Measurements from ENCODE around the gene CRNKL1.
A peak's percentile ranks its signal among the peaks of the same experiment; 100 is the strongest.

CRNKL1 gene

DNA sequence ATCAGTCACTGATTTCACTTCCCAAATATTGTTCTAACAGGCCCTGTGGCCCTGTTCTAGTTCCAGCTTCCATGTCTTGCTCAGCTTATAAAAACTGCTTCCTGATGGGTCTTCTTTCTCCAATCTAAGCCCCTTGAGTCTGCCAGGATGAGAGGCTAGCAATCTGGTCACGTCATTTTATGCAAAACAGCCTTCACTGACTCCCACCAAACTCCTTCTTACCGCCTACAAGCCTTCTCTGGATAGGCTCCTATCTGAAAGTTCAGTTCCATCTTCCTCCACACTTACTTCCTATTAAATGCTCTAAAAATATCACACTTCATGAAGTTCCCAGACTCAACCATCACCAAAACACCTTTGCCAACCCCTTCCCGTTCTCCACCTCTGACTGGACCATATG, 15.5 kb downstream of the CRNKL1 start:
- H3K4me3 ChIP-seq (ENCODE audit: low read length): no peak overlapping the region
- no peak for DNase-seq (ENCODE audit: low read depth)
- TF ChIP-seq, protein P1, sequence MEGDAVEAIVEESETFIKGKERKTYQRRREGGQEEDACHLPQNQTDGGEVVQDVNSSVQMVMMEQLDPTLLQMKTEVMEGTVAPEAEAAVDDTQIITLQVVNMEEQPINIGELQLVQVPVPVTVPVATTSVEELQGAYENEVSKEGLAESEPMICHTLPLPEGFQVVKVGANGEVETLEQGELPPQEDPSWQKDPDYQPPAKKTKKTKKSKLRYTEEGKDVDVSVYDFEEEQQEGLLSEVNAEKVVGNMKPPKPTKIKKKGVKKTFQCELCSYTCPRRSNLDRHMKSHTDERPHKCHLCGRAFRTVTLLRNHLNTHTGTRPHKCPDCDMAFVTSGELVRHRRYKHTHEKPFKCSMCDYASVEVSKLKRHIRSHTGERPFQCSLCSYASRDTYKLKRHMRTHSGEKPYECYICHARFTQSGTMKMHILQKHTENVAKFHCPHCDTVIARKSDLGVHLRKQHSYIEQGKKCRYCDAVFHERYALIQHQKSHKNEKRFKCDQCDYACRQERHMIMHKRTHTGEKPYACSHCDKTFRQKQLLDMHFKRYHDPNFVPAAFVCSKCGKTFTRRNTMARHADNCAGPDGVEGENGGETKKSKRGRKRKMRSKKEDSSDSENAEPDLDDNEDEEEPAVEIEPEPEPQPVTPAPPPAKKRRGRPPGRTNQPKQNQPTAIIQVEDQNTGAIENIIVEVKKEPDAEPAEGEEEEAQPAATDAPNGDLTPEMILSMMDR (conservative IDR thresholded peaks at IDR 0.05; ENCODE audit: low read depth, low read length): no peak

DNA sequence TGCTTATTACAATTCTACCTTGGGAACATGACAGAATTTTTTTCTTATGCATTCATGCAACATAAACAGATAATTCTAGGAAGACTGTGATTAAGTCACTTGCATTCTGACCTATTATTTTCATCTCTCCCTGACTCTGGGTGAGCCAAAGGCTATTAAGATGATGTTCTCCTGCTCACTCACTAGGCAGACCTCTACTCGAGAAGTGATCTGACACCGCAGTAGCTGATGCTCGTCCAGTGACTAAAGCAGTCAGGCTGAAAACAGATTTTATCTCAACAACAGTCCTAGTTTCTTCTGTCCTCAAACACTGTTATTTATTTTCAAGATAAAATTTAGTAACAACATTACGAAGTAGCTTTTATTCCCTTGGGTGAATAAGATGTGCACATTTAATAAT, 17.8 kb downstream of the CRNKL1 start:
- H3K4me3 ChIP-seq (ENCODE audit: low read length): no peak overlapping the region
- no peak for DNase-seq (ENCODE audit: low read depth)
- TF ChIP-seq, protein P1 (conservative IDR thresholded peaks at IDR 0.05; ENCODE audit: low read depth, low read length): no peak

DNA sequence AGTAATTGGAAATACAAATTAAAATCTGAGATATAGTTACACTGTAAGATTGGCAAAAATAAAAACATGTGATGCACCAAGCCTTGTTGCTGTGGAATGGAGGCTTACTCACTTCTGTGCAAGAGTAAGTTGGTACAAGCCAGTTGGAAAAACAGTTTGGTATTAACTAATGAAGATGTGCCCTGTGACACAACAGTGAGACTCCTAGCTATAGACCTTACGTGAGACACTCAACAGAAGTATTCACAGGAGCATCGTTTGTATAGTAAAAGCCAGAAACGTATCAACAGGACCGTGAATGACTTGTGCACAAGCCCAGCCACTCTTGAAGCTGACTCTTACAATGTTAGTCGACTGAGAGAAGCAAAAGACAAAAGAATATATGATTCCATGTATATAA, 20.5 kb downstream of the CRNKL1 start:
- DNase-seq (ENCODE audit: low read depth): no peak
- TF ChIP-seq, protein P1 (conservative IDR thresholded peaks at IDR 0.05; ENCODE audit: low read depth, low read length): no peak
- no peak overlapping the region for H3K4me3 ChIP-seq (ENCODE audit: low read length)

DNA sequence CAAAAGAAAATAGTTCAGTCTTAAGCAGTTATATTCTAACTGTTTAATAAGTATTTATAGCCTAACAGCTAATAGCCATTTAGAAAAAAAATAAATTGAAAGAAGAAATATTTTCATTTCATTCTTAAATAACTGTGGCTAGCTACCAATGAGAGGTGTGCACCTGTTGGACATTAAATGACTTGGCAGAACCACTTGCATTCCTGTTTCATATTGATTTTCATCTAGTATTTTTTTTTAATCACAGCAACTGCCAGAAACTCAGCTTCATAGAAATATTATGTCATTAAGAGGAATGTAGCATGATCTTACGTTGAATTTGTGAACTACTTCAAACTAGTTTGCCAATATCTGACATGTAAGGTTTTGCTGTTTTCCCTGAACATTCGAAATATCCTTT, 25.0 kb downstream of the CRNKL1 start:
- TF ChIP-seq, protein P1 (conservative IDR thresholded peaks at IDR 0.05; ENCODE audit: low read depth, low read length): no peak
- DNase-seq (ENCODE audit: low read depth): no peak
- no peak overlapping the region for H3K4me3 ChIP-seq (ENCODE audit: low read length)

DNA sequence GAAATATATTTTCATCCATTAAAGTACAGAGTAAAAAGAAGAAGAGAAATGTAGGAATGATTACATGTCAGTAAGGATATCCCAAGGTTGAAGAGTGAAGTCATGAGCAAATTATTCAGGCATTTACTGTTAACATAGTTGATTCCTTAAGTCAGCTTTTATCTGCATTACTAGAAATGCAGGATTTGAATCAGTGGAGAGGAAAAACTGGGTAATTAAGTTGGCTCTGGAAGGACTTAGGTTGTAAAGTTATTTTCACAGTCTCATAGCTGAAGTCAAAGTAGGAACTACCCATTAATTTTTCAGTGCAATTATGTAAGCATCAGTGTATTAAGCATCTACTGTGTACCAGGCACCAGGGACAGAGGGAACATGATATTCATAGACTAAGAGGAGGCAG, 27.3 kb downstream of the CRNKL1 start:
- H3K4me3 ChIP-seq (ENCODE audit: low read length): no peak overlapping the region
- DNase-seq (ENCODE audit: low read depth): peak; percentile 66
- TF ChIP-seq, protein P1 (conservative IDR thresholded peaks at IDR 0.05; ENCODE audit: low read depth, low read length): no peak

DNA sequence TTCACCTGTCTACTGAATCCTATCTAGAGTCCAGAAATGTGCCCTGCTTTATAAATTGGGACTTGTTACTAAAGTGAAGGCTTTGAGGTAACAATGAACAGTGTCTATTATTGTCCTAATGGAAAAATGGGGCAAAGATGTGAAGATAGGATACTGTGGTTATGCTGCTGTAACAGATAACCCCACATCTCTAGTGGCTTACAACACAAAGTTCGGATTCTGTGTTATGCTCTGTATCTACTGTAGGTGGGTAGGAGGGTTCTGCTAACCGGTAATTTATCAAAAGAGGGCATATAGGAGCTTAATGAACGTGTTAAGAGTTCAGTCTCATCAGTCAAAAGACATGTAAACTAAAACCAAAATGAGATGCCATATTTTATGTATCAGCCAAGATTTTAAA, 28.9 kb downstream of the CRNKL1 start:
- TF ChIP-seq, protein P1 (conservative IDR thresholded peaks at IDR 0.05; ENCODE audit: low read depth, low read length): no peak
- no peak overlapping the region for H3K4me3 ChIP-seq (ENCODE audit: low read length)
- no peak for DNase-seq (ENCODE audit: low read depth)

DNA sequence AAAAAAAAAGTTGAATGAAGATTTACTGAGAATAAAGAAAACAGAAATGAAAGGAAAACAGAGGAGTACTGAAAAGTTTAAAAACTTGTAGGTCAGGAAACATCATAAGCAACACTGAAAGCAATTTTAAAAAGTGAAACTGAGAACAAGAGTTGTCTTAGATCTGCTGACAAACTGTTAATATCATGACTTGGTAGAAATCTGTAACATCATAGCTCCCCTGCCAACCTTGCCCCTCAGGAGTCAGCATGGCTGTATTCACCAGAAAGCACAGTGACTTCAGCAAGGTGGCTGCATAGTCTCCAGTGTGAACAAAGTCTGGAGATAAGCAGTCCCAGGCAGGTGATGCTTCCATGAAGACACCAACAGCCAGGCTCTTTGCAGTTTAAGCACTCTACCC, 29.8 kb downstream of the CRNKL1 start:
- no peak for DNase-seq (ENCODE audit: low read depth)
- H3K4me3 ChIP-seq (ENCODE audit: low read length): no peak overlapping the region
- TF ChIP-seq, protein P1 (conservative IDR thresholded peaks at IDR 0.05; ENCODE audit: low read depth, low read length): no peak

Data from retinal pigment epithelial cell (primary cell).